Measurements from ENCODE around the gene IP6K3.

DNA sequence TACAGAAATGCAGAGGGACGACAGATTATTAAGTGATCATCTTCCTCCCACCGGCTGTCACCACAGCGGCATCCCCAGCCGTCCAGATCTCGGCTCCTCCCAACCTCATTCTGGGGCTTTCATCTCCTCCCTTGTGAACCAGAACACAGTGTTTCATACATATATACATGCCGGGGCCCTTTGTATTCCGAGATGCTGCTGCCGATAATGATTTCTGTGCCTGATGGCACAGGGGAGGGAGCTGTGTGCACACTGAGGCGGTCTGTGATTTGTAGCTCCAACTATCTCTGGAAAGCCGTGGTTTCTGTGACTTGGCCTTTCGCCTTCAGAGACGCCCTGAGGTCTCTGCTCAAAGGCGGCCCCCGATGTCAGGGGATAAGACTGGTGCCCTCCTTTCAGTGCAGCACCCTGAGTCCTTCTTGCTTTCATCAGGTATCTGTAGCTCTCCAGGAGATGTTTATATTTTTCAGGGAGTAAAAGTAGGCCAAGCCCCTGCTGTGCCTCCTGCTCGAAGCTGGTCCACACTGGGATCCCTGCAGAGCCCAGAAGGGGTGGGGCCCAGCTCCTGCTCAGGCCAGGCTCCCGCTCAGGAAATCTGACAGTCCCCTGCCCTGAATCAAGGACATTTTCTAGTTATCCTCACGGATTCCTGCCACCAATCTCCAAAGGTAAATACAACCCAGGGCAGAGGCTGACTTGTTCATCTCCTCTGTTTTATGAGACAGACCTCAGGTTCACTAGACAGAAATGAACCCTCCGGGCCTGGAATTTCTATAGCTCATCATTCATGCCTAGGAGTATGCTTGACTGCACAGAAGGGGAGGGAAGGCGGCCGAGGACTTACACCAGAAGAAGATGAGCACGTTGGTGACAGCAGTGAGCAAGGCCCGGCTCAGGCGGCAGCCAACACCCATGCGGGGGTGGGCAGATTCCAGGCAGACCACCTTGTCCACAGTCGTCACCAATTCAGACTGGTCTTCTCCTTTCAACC, 31.0 kb upstream of the IP6K3 start:
- TF ChIP-seq, protein P1, sequence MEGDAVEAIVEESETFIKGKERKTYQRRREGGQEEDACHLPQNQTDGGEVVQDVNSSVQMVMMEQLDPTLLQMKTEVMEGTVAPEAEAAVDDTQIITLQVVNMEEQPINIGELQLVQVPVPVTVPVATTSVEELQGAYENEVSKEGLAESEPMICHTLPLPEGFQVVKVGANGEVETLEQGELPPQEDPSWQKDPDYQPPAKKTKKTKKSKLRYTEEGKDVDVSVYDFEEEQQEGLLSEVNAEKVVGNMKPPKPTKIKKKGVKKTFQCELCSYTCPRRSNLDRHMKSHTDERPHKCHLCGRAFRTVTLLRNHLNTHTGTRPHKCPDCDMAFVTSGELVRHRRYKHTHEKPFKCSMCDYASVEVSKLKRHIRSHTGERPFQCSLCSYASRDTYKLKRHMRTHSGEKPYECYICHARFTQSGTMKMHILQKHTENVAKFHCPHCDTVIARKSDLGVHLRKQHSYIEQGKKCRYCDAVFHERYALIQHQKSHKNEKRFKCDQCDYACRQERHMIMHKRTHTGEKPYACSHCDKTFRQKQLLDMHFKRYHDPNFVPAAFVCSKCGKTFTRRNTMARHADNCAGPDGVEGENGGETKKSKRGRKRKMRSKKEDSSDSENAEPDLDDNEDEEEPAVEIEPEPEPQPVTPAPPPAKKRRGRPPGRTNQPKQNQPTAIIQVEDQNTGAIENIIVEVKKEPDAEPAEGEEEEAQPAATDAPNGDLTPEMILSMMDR (IDR thresholded peaks at IDR 0.05), result no peak
- no peak for TF ChIP-seq POLR2AphosphoS5 (IDR thresholded peaks at IDR 0.05)
